ENCODE results near the gene RNF152. TPM values are rescaled to one million over a fixed set of nuclear protein-coding genes. Genes with fewer than 3 reads are reported as not detected.

RNF152 gene
- 8.8 and 8.9 TPM in 2 replicates for total RNA-seq (2014; rRNA removed; shearing (Covaris generic))

- peak; percentile 79 for DNase-seq
- peak within 1 kb of the TSS; percentile 69 for H3K4me3 ChIP-seq (ENCODE audit: insufficient read depth, low read depth, low read length)
- H3K36me3 ChIP-seq (replicated peaks; ENCODE audit: control insufficient read depth, insufficient read depth, low read length): no peaks in the 10 kb centered on the region
- peaks cover 29% of the 10 kb centered on the region for H3K27me3 ChIP-seq (ENCODE audit: control insufficient read depth, insufficient read depth, low read length)
Measured at GRCh38 chr18:61892683-61893308, at the start of gene RNF152. Gene RNF152 (minus strand): TSS chr18:61893007. CDS start chr18:61816463, 76,544 bp downstream.

- Histone ChIP-seq H3K27me3 (ENCODE audit: control insufficient read depth, insufficient read depth, low read length) (no peaks in the 10 kb centered on the region), H3K36me3 (replicated peaks; ENCODE audit: control insufficient read depth, insufficient read depth, low read length) (no peaks in the 10 kb centered on the region), H3K4me3 (ENCODE audit: insufficient read depth, low read depth, low read length) (no peak overlapping the region)
- DNase-seq: no peak
Measured at GRCh38 chr18:61941948-61942471, 49.2 kb upstream of the RNF152 start.

GRCh38 chr18:61939046-61939674 lies 46.4 kb upstream of the RNF152 start:
- H3K27me3 ChIP-seq (ENCODE audit: control insufficient read depth, insufficient read depth, low read length): no peaks in the 10 kb centered on the region
- H3K4me3 ChIP-seq (ENCODE audit: insufficient read depth, low read depth, low read length): no peak overlapping the region
- no peak for DNase-seq
- no peaks in the 10 kb centered on the region for H3K36me3 ChIP-seq (replicated peaks; ENCODE audit: control insufficient read depth, insufficient read depth, low read length)

- no peaks in the 10 kb centered on the region for H3K36me3 ChIP-seq (replicated peaks; ENCODE audit: control insufficient read depth, insufficient read depth, low read length)
- no peak overlapping the region for H3K4me3 ChIP-seq (ENCODE audit: insufficient read depth, low read depth, low read length)
- no peak for DNase-seq
- no peaks in the 10 kb centered on the region for H3K27me3 ChIP-seq (ENCODE audit: control insufficient read depth, insufficient read depth, low read length)
Measured at GRCh38 chr18:61935362-61935761, 42.6 kb upstream of the RNF152 start.

GRCh38 chr18:61931654-61932379 lies 39.0 kb upstream of the RNF152 start:
- no peaks in the 10 kb centered on the region for H3K27me3 ChIP-seq (ENCODE audit: control insufficient read depth, insufficient read depth, low read length)
- no peak for DNase-seq
- H3K4me3 ChIP-seq (ENCODE audit: insufficient read depth, low read depth, low read length): no peak overlapping the region
- no peaks in the 10 kb centered on the region for H3K36me3 ChIP-seq (replicated peaks; ENCODE audit: control insufficient read depth, insufficient read depth, low read length)

GRCh38 chr18:61929881-61930640 lies 37.3 kb upstream of the RNF152 start:
- Histone ChIP-seq H3K27me3 (ENCODE audit: control insufficient read depth, insufficient read depth, low read length) (no peaks in the 10 kb centered on the region), H3K4me3 (ENCODE audit: insufficient read depth, low read depth, low read length) (no peak overlapping the region), H3K36me3 (replicated peaks; ENCODE audit: control insufficient read depth, insufficient read depth, low read length) (no peaks in the 10 kb centered on the region)
- DNase-seq: no peak

GRCh38 chr18:61926532-61926931 lies 33.7 kb upstream of the RNF152 start:
- Histone ChIP-seq H3K27me3 (ENCODE audit: control insufficient read depth, insufficient read depth, low read length) (no peaks in the 10 kb centered on the region), H3K4me3 (ENCODE audit: insufficient read depth, low read depth, low read length) (no peak overlapping the region)
- no peak for DNase-seq

GRCh38 chr18:61924550-61924949 lies 31.7 kb upstream of the RNF152 start:
- no peak for DNase-seq
- Histone ChIP-seq H3K36me3 (replicated peaks; ENCODE audit: control insufficient read depth, insufficient read depth, low read length) (no peaks in the 10 kb centered on the region), H3K4me3 (ENCODE audit: insufficient read depth, low read depth, low read length) (no peak overlapping the region), H3K27me3 (ENCODE audit: control insufficient read depth, insufficient read depth, low read length) (no peaks in the 10 kb centered on the region)

More at GRCh38 chr18:61926532-61926931, 33.7 kb upstream of the RNF152 start:
- no peaks in the 10 kb centered on the region for H3K36me3 ChIP-seq (replicated peaks; ENCODE audit: control insufficient read depth, insufficient read depth, low read length)

- H3K4me3 ChIP-seq (ENCODE audit: insufficient read depth, low read depth, low read length): no peak overlapping the region
- H3K36me3 ChIP-seq (replicated peaks; ENCODE audit: control insufficient read depth, insufficient read depth, low read length): no peaks in the 10 kb centered on the region
- no peak for DNase-seq
- H3K27me3 ChIP-seq (ENCODE audit: control insufficient read depth, insufficient read depth, low read length): no peaks in the 10 kb centered on the region
Measured at GRCh38 chr18:61922435-61922834, 29.6 kb upstream of the RNF152 start.

GRCh38 chr18:61921621-61922235 lies 28.9 kb upstream of the RNF152 start:
- no peaks in the 10 kb centered on the region for H3K27me3 ChIP-seq (ENCODE audit: control insufficient read depth, insufficient read depth, low read length)
- no peak for DNase-seq
- no peak overlapping the region for H3K4me3 ChIP-seq (ENCODE audit: insufficient read depth, low read depth, low read length)
- H3K36me3 ChIP-seq (replicated peaks; ENCODE audit: control insufficient read depth, insufficient read depth, low read length): no peaks in the 10 kb centered on the region

- Histone ChIP-seq H3K4me3 (ENCODE audit: insufficient read depth, low read depth, low read length) (no peak overlapping the region), H3K27me3 (ENCODE audit: control insufficient read depth, insufficient read depth, low read length) (no peaks in the 10 kb centered on the region), H3K36me3 (replicated peaks; ENCODE audit: control insufficient read depth, insufficient read depth, low read length) (no peaks in the 10 kb centered on the region)
- DNase-seq: no peak
Measured at GRCh38 chr18:61917818-61918217, 25.0 kb upstream of the RNF152 start.

GRCh38 chr18:61912476-61912875 lies 19.7 kb upstream of the RNF152 start:
- Histone ChIP-seq H3K27me3 (ENCODE audit: control insufficient read depth, insufficient read depth, low read length) (no peaks in the 10 kb centered on the region), H3K36me3 (replicated peaks; ENCODE audit: control insufficient read depth, insufficient read depth, low read length) (no peaks in the 10 kb centered on the region), H3K4me3 (ENCODE audit: insufficient read depth, low read depth, low read length) (no peak overlapping the region)
- no peak for DNase-seq

- H3K27me3 ChIP-seq (ENCODE audit: control insufficient read depth, insufficient read depth, low read length): no peaks in the 10 kb centered on the region
- H3K36me3 ChIP-seq (replicated peaks; ENCODE audit: control insufficient read depth, insufficient read depth, low read length): no peaks in the 10 kb centered on the region
- no peak overlapping the region for H3K4me3 ChIP-seq (ENCODE audit: insufficient read depth, low read depth, low read length)
- DNase-seq: no peak
Measured at GRCh38 chr18:61910101-61910500, 17.3 kb upstream of the RNF152 start.

- Histone ChIP-seq H3K36me3 (replicated peaks; ENCODE audit: control insufficient read depth, insufficient read depth, low read length) (no peaks in the 10 kb centered on the region), H3K27me3 (ENCODE audit: control insufficient read depth, insufficient read depth, low read length) (no peaks in the 10 kb centered on the region), H3K4me3 (ENCODE audit: insufficient read depth, low read depth, low read length) (no peak overlapping the region)
- DNase-seq: no peak
Measured at GRCh38 chr18:61908661-61909060, 15.9 kb upstream of the RNF152 start.

All from H7 (cell line).